Neural cell (in vitro differentiated cells): ENCODE data around the gene TBC1D30.

ENCODE experiments used
- CTCF ChIP-seq: fragments of 450-650 bp; IDR thresholded peaks from 2 replicates; pipeline ENCODE4 v1.5.1; 2014; ENCODE audit warnings: antibody characterized with exemption, mild to moderate bottlenecking, moderate library complexity; ENCODE audit not compliant: poor library complexity, severe bottlenecking
- EP300 ChIP-seq: fragments of 450-650 bp; conservative IDR thresholded peaks from 2 replicates; pipeline ENCODE4 v1.6.1; 2014; ENCODE audit warnings: antibody characterized with exemption, mild to moderate bottlenecking, moderate library complexity; ENCODE audit not compliant: poor library complexity, severe bottlenecking
- POLR2AphosphoS5 ChIP-seq: IDR thresholded peaks from 2 replicates; pipeline ENCODE4 v1.6.1; 2012
- SMC3 ChIP-seq: fragments of 450-650 bp; conservative IDR thresholded peaks from 2 replicates; pipeline ENCODE4 v1.6.1; 2014; ENCODE audit warnings: antibody characterized with exemption, mild to moderate bottlenecking, moderate library complexity; ENCODE audit not compliant: poor library complexity
- TAF1 ChIP-seq: IDR thresholded peaks from 2 replicates; pipeline ENCODE4 v1.6.1; 2012; ENCODE audit warnings: low read depth
- TF ChIP-seq, protein P1 (sequence below): IDR thresholded peaks from 2 replicates; pipeline ENCODE4 v1.6.1; 2012; ENCODE audit warnings: borderline replicate concordance

- TF ChIP-seq POLR2AphosphoS5 (no peak), TAF1 (no peak), CTCF (no peak), SMC3 (no peak), EP300 (no peak)
- TF ChIP-seq, protein P1, sequence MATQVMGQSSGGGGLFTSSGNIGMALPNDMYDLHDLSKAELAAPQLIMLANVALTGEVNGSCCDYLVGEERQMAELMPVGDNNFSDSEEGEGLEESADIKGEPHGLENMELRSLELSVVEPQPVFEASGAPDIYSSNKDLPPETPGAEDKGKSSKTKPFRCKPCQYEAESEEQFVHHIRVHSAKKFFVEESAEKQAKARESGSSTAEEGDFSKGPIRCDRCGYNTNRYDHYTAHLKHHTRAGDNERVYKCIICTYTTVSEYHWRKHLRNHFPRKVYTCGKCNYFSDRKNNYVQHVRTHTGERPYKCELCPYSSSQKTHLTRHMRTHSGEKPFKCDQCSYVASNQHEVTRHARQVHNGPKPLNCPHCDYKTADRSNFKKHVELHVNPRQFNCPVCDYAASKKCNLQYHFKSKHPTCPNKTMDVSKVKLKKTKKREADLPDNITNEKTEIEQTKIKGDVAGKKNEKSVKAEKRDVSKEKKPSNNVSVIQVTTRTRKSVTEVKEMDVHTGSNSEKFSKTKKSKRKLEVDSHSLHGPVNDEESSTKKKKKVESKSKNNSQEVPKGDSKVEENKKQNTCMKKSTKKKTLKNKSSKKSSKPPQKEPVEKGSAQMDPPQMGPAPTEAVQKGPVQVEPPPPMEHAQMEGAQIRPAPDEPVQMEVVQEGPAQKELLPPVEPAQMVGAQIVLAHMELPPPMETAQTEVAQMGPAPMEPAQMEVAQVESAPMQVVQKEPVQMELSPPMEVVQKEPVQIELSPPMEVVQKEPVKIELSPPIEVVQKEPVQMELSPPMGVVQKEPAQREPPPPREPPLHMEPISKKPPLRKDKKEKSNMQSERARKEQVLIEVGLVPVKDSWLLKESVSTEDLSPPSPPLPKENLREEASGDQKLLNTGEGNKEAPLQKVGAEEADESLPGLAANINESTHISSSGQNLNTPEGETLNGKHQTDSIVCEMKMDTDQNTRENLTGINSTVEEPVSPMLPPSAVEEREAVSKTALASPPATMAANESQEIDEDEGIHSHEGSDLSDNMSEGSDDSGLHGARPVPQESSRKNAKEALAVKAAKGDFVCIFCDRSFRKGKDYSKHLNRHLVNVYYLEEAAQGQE, result no peak
These were observed 88.2 kb downstream of the TBC1D30 start for GRCh38 chr12:64912516-64913255.
